Esophagus squamous epithelium (tissue), 4 donors: ENCODE data around the gene ALOX5.

ENCODE experiments used
- POLR2A ChIP-seq, 4 donors: fragments of 450-650 bp; IDR thresholded peaks; one replicate each; pipeline ENCODE4 v1.6.1; 2017; ENCODE audit warnings: antibody characterized with exemption in 4 of 4, mild to moderate bottlenecking in 4 of 4, moderate library complexity in 3 of 4
- TF ChIP-seq, protein P1 (sequence below), 6 experiments: fragments of 450-650 bp in 4 of 6; fragments of 200-600 bp in 2 of 6; sonication (generic) in 2 of 6; IDR thresholded peaks; one replicate each; pipeline ENCODE4 v1.5.1; 2016 to 2019; ENCODE audit warnings: antibody characterized with exemption in 6 of 6, mild to moderate bottlenecking in 4 of 6, moderate library complexity in 4 of 6

GRCh38 chr10:45457487-45457886 lies 83.5 kb downstream of the ALOX5 start:
- TF ChIP-seq, protein P1, sequence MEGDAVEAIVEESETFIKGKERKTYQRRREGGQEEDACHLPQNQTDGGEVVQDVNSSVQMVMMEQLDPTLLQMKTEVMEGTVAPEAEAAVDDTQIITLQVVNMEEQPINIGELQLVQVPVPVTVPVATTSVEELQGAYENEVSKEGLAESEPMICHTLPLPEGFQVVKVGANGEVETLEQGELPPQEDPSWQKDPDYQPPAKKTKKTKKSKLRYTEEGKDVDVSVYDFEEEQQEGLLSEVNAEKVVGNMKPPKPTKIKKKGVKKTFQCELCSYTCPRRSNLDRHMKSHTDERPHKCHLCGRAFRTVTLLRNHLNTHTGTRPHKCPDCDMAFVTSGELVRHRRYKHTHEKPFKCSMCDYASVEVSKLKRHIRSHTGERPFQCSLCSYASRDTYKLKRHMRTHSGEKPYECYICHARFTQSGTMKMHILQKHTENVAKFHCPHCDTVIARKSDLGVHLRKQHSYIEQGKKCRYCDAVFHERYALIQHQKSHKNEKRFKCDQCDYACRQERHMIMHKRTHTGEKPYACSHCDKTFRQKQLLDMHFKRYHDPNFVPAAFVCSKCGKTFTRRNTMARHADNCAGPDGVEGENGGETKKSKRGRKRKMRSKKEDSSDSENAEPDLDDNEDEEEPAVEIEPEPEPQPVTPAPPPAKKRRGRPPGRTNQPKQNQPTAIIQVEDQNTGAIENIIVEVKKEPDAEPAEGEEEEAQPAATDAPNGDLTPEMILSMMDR (IDR thresholded peaks at IDR 0.05) = no peak
- no peak for TF ChIP-seq POLR2A (IDR thresholded peaks at IDR 0.05)
